K562 (cell line): ENCODE results near the gene IMP4.

ENCODE experiments used
- ATF7 ChIP-seq: fragments of 450-650 bp; IDR thresholded peaks from 2 replicates; pipeline ENCODE4 v1.7.1; 2014; ENCODE audit warnings: mild to moderate bottlenecking, moderate library complexity
- DNMT1 ChIP-seq: fragments of 450-650 bp; IDR thresholded peaks from 2 replicates; pipeline ENCODE4 v1.6.1; 2016; ENCODE audit warnings: antibody characterized with exemption, mild to moderate bottlenecking
- ETV6 ChIP-seq, 3 experiments: fragments of 150-350 bp in 1 of 3; sonication (generic) in 1 of 3; formaldehyde crosslinking in 1 of 3; IDR thresholded peaks; 2 replicates each; pipeline versions ENCODE4 v1.6.1 to v1.8.0; 2014 to 2022; ENCODE audit warnings: borderline replicate concordance in 2 of 3, low read depth in 2 of 3, antibody characterized with exemption in 1 of 3, low read length in 1 of 3, mild to moderate bottlenecking in 1 of 3, missing genetic modification reagents in 1 of 3
- LEF1 ChIP-seq: fragments of 450-650 bp; IDR thresholded peaks from 2 replicates; pipeline ENCODE4 v1.6.1; 2016; ENCODE audit warnings: mild to moderate bottlenecking
- MAFK ChIP-seq: IDR thresholded peaks from 2 replicates; pipeline ENCODE4 v1.6.1; 2011; ENCODE audit warnings: low read length, improper control_type of control experiment
- NBN ChIP-seq: fragments of 450-650 bp; IDR thresholded peaks from 2 replicates; pipeline ENCODE4 v1.6.1; 2016; ENCODE audit warnings: low read depth, mild to moderate bottlenecking
- PCBP1 ChIP-seq: fragments of 200-400 bp; formaldehyde crosslinking; IDR thresholded peaks from 2 replicates; pipeline ENCODE4 v1.6.1; 2018; ENCODE audit warnings: mild to moderate bottlenecking, low read depth, low read length; ENCODE audit not compliant: poor library complexity, severe bottlenecking
- RHOXF2B ChIP-seq: fragments of 250-450 bp; sonication (Bioruptor Pico); conservative IDR thresholded peaks from 2 replicates; pipeline ENCODE4 v1.5.1; 2021
- ZBED1 ChIP-seq: IDR thresholded peaks from 2 replicates; pipeline ENCODE4 v1.6.1; 2014
- ZNF143 ChIP-seq: sonication (generic); formaldehyde crosslinking; IDR thresholded peaks from 2 replicates; pipeline ENCODE4 v1.9.0; 2022; ENCODE audit warnings: mild to moderate bottlenecking, missing genetic modification reagents

GRCh38 chr2:130391872-130392670 is 49.4 kb downstream of the IMP4 start:
- TF ChIP-seq MAFK (no peak), PCBP1 (no peak), NBN (no peak), ETV6 (IDR thresholded peaks at IDR 0.05; ENCODE audit: borderline replicate concordance in 1 of 2, low read depth in 2 of 2, low read length in 1 of 2) (no peak), ETV6 (CRISPR knock-in tag; IDR thresholded peaks at IDR 0.05; ENCODE audit: borderline replicate concordance) (no peak), ZBED1 (no peak), DNMT1 (no peak), LEF1 (no peak), ATF7 (no peak), RHOXF2B (CRISPR knock-in tag) (no peak), ZNF143 (CRISPR knock-in tag) (no peak)
